Ovary (tissue), 9 donors: Measurements from ENCODE around the gene PXYLP1. TPM values are rescaled to one million over a fixed set of nuclear protein-coding genes. Genes with fewer than 3 reads are reported as not detected.

ENCODE experiments used
- DNase-seq, 5 donors: peaks; one replicate each; pipeline ENCODE4 v3.0.0-alpha.2; 2019 to 2020
- H3K27ac ChIP-seq, 2 donors: fragments of 200-600 bp; one replicate each; pipeline versions ENCODE4 v1.5.1 to v1.8.0; 2019 to 2022
- H3K27me3 ChIP-seq: fragments of 200-600 bp; one replicate; pipeline ENCODE4 v1.8.0; 2022
- H3K36me3 ChIP-seq: fragments of 200-600 bp; sonication (generic); one replicate; pipeline ENCODE4 v1.5.1; 2019
- H3K4me1 ChIP-seq: one replicate; pipeline ENCODE4 v1.8.1; 2013; ENCODE audit warnings: mild to moderate bottlenecking, moderate library complexity; ENCODE audit not compliant: insufficient read depth
- H3K4me3 ChIP-seq: fragments of 200-600 bp; sonication (generic); one replicate; pipeline ENCODE4 v1.5.1; 2017
- H3K9me3 ChIP-seq, 2 donors: fragments of 200-600 bp in 1 of 2; sonication (generic) in 1 of 2; one replicate each; pipeline versions ENCODE4 v1.5.1 to v1.8.1; 2013 to 2019; ENCODE audit warnings: mild to moderate bottlenecking in 1 of 2, moderate library complexity in 1 of 2
- EP300 ChIP-seq: sonication (generic); formaldehyde crosslinking; IDR thresholded peaks from one replicate; pipeline ENCODE4 v1.6.1; 2017; ENCODE audit warnings: antibody characterized with exemption
- POLR2A ChIP-seq: fragments of 450-650 bp; IDR thresholded peaks from one replicate; pipeline ENCODE4 v1.6.1; 2017; ENCODE audit warnings: antibody characterized with exemption, mild to moderate bottlenecking, moderate library complexity
- WGBS, 3 donors: extraction: QIAGEN DNeasy Blood & Tissue Kit in 1 of 3; methylation state at CpG; one replicate each; pipeline versions ENCODE4 v1.1.5 to v1.1.7; 2013 to 2017; 5-methylcytosine and 5-hydroxymethylcytosine counted together
- intact Hi-C, 4 donors: fragments of 100-400 bp; cut with DNase I; formaldehyde crosslinking; loops; one replicate each; pipeline versions ENCODE4 v1.11.0 to v1.15.1; 2022 to 2023
- polyA plus RNA-seq, 2 donors: library from polyadenylated mRNA; stranded (reverse); fragments of 200-250 nt in 1 of 2; fragments of 350-450 nt in 1 of 2; fragmentation: Illumina TruSeq in 1 of 2; extraction: RNeasy Lipid Tissue Mini Kit (QIAGEN cat#74804) in 1 of 2; gene quantifications; one replicate each; pipeline ENCODE4 v1.2.3, GENCODE V29; 2013 to 2014
- total RNA-seq, 7 donors: library from RNA; depleted of rRNA in 2 of 7; stranded (reverse); fragments of >200 nt in 2 of 7; fragmentation: NEBNext Ultra II Directional in 3 of 7; extraction: Animal tissue kit (Norgen Biotek cat#: 25700) in 3 of 7; gene quantifications; one replicate each; pipeline versions ENCODE4 v1.1.0 to v1.2.4, GENCODE V29; 2016 to 2023
- TF ChIP-seq, protein P1 (sequence below), 3 donors: fragments of 450-650 bp in 2 of 3; fragments of 200-600 bp in 1 of 3; IDR thresholded peaks; one replicate each; pipeline versions ENCODE4 v1.5.1 to v1.8.0; 2016 to 2022; ENCODE audit warnings: antibody characterized with exemption in 3 of 3, mild to moderate bottlenecking in 1 of 3
- donor health status: DM: no; HTN: no; CAD: no; lungs with moderate emphysema.
- donor health status: DM: no; HTN: no; CAD: no.
- donor health status: Bipolar disorder and iron deficiency.
- donor health status: DM: yes; HTN: yes; CAD: no.
- donor health status: DM: no; HTN: no; CAD: no.
- donor health status: DM: yes; HTN: yes; CAD: no.

PXYLP1 gene
- total and polyA plus RNA-seq, 9 donors = 6.5 to 23.0 (median 15.7) TPM

GRCh38 chr3:141191097-141191749, 40.4 kb upstream of the PXYLP1 start:
- Histone ChIP-seq H3K27me3 (no peaks in the 10 kb centered on the region), H3K27ac (no peak overlapping the region), H3K36me3 (no peaks in the 10 kb centered on the region), H3K4me1 (no peaks in the 10 kb centered on the region), H3K4me3 (no peak overlapping the region), H3K9me3 (no peaks in the 10 kb centered on the region)
- no peak for DNase-seq
- WGBS, 3 donors = 48 to 73% (median 71%) methylated on average over 2 of the region's 2 CpGs
- intact Hi-C loops = loop anchor here in 3 of 4 donors (5.0 to 10.0 kb wide), 3 partner anchors 86 to 194 kb away; no protein-coding TSS in a partner anchor
- TF ChIP-seq POLR2A (no peak), EP300 (no peak)
- TF ChIP-seq, protein P1, sequence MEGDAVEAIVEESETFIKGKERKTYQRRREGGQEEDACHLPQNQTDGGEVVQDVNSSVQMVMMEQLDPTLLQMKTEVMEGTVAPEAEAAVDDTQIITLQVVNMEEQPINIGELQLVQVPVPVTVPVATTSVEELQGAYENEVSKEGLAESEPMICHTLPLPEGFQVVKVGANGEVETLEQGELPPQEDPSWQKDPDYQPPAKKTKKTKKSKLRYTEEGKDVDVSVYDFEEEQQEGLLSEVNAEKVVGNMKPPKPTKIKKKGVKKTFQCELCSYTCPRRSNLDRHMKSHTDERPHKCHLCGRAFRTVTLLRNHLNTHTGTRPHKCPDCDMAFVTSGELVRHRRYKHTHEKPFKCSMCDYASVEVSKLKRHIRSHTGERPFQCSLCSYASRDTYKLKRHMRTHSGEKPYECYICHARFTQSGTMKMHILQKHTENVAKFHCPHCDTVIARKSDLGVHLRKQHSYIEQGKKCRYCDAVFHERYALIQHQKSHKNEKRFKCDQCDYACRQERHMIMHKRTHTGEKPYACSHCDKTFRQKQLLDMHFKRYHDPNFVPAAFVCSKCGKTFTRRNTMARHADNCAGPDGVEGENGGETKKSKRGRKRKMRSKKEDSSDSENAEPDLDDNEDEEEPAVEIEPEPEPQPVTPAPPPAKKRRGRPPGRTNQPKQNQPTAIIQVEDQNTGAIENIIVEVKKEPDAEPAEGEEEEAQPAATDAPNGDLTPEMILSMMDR (IDR thresholded peaks at IDR 0.05) = no peak

DNA sequence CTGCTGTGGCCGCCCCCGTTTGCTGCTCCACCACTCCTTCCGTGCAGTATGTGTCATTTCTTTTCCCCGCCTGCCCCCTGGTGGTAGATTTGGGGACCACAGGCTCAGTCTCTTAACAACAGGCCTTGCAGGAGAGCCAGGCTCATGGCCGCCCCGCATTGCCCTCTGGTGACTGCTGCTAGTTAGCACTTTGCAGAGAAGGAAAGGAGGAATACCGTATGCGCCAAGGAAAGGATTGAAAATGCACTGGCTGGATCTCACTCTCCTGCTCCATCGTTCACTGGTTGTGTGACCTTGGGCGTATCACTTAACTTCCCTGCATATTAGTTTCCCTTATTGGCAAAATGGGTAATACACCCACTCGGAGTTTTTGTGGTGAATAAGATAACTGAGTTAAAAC, 39.3 kb upstream of the PXYLP1 start:
- WGBS, 3 donors = 4 to 7% (median 6%) methylated on average over 11 of the region's 11 CpGs
- Histone ChIP-seq H3K9me3 (no peaks in the 10 kb centered on the region), H3K4me3 (no peak overlapping the region), H3K36me3 (no peaks in the 10 kb centered on the region), H3K4me1 (no peaks in the 10 kb centered on the region), H3K27me3 (no peaks in the 10 kb centered on the region), H3K27ac (no peak overlapping the region)
- peak; percentile 92 to 99 (median 97) for DNase-seq
- TF ChIP-seq, protein P1 (IDR thresholded peaks at IDR 0.05) = peak; percentile 83 to 98 (median 98)
- TF ChIP-seq EP300 = no peak
- intact Hi-C loops = loop anchor here (2.0 to 10.0 kb wide), 4 partner anchors 88 to 195 kb away; no protein-coding TSS in a partner anchor

DNA sequence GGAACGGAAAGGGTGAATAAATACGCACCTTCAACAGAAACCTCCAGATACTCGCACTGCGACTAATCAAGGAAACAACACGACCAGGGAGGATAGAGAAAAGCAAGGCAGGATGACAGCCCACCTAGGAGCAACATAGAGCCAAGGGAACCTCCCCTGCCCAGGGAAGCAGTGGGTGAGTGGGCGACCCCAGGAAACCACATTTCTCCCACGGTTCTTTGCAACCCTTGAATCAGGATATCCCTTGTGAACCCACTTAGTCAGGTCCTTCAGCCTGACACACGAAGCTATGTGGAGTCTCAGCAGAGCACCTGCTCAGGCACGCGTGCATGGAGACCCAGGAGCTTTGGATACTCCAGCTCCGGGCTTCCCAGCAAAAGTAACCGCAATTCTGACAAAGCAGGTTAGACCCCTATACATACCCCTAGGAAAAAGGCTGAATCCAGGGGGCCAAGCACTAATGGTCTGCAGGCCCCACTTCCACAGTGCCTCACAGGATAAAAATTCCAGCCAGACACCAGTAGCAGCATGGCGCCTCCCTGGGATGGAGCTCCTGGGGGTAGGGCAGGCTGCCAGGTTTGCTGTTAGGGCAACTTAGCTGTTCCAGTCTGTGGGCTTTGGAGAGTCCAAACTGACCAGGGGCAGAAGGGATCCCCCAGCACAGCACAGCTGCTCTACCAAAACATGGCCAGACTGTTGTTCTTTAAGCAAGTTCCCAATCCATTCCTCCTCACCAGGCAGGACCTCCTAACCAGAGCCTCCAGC, 38.4 kb upstream of the PXYLP1 start:
- no peak for DNase-seq
- H3K27me3 ChIP-seq = no peaks in the 10 kb centered on the region
- no peak overlapping the region for H3K4me3 ChIP-seq
- no peaks in the 10 kb centered on the region for H3K9me3 ChIP-seq
- H3K27ac ChIP-seq = no peak overlapping the region
- intact Hi-C loops = loop anchor here (2.0 to 10.0 kb wide), 4 partner anchors 88 to 196 kb away; no protein-coding TSS in a partner anchor
- H3K4me1 ChIP-seq = no peaks in the 10 kb centered on the region
- WGBS, 3 donors = 77 to 79% (median 77%) methylated on average over 13 of the region's 13 CpGs
- TF ChIP-seq, protein P1 (IDR thresholded peaks at IDR 0.05) = no peak
- TF ChIP-seq EP300 = no peak
- no peaks in the 10 kb centered on the region for H3K36me3 ChIP-seq

- WGBS, 3 donors = 56 to 78% (median 65%) methylated on average over 3 of the region's 3 CpGs
- no peaks in the 10 kb centered on the region for H3K4me1 ChIP-seq
- H3K4me3 ChIP-seq = no peak overlapping the region
- DNase-seq = no peak
- H3K9me3 ChIP-seq = no peaks in the 10 kb centered on the region
- no peak overlapping the region for H3K27ac ChIP-seq
- no peaks in the 10 kb centered on the region for H3K27me3 ChIP-seq
- intact Hi-C loops = no loop called here
- H3K36me3 ChIP-seq = no peaks in the 10 kb centered on the region
- no peak for TF ChIP-seq POLR2A
- TF ChIP-seq, protein P1 (IDR thresholded peaks at IDR 0.05) = no peak
These were observed 30.5 kb upstream of the PXYLP1 start for GRCh38 chr3:141201122-141201521.
